Caco-2 (cell line): ENCODE data around the gene DDX17. TPM values are rescaled to one million over a fixed set of nuclear protein-coding genes. Genes with fewer than 3 reads are reported as not detected.

Experiments used
- BruUV-seq: library from RNA; stranded (reverse); fragments of 400-500 nt; replicated peaks from 2 replicates; lab custom pipeline; 2021; lab: Mats Ljungman, UMichigan
- CTCF ChIA-PET: fragments of 300-600 bp; sonication (Branson Sonifier 250); formaldehyde crosslinking; loops from one replicate; lab custom pipeline; 2022; ENCODE audit warnings: antibody characterized with exemption; lab: Charles Lee
- POLR2A ChIA-PET: fragments of 300-600 bp; sonication (Branson Sonifier 250); formaldehyde crosslinking; loops from one replicate; lab custom pipeline; 2022; ENCODE audit warnings: antibody characterized with exemption; lab: Charles Lee
- DNase-seq, 2 experiments: peaks; one replicate each; pipeline versions ENCODE4 v3.0.0 to v3.0.0-alpha.2; 2020 to 2022
- H3K27me3 ChIP-seq: replicated peaks from 2 replicates; pipeline ENCODE4 v1.6.0; 2011; ENCODE audit warnings: low read length; ENCODE audit not compliant: control insufficient read depth, insufficient read depth
- H3K36me3 ChIP-seq: 2 replicates; pipeline ENCODE4 v1.5.1; 2011; ENCODE audit warnings: low read length; ENCODE audit not compliant: control insufficient read depth, insufficient read depth
- H3K4me1 ChIP-seq: fragments of 250-450 bp; sonication (Bioruptor Pico); 2 replicates; pipeline ENCODE4 v1.5.1; 2020; ENCODE audit warnings: mild to moderate bottlenecking
- H3K4me3 ChIP-seq: 2 replicates; pipeline ENCODE4 v1.5.1; 2011; ENCODE audit warnings: low read depth, mild to moderate bottlenecking, control low read depth, low read length
- H3K9me3 ChIP-seq: fragments of 250-450 bp; sonication (Bioruptor Pico); 2 replicates; pipeline ENCODE4 v1.5.1; 2020; ENCODE audit warnings: mild to moderate bottlenecking, moderate library complexity
- H3K27ac Mint-ChIP-seq: one replicate; pipeline ENCODE4 v1.8.0; 2022; ENCODE audit warnings: mixed read lengths; ENCODE audit not compliant: unreplicated experiment
- H3K27me3 Mint-ChIP-seq: one replicate; pipeline ENCODE4 v1.8.0; 2022; ENCODE audit warnings: mixed read lengths; ENCODE audit not compliant: insufficient read depth, unreplicated experiment
- H3K36me3 Mint-ChIP-seq: one replicate; pipeline ENCODE4 v1.8.0; 2022; ENCODE audit warnings: mild to moderate bottlenecking, mixed read lengths; ENCODE audit not compliant: insufficient read depth, unreplicated experiment
- H3K4me1 Mint-ChIP-seq: one replicate; pipeline ENCODE4 v1.8.0; 2022; ENCODE audit warnings: low read depth, mixed read lengths; ENCODE audit not compliant: unreplicated experiment
- H3K4me3 Mint-ChIP-seq: one replicate; pipeline ENCODE4 v1.8.0; 2022; ENCODE audit warnings: mild to moderate bottlenecking, moderate library complexity, mixed read lengths; ENCODE audit not compliant: unreplicated experiment
- H3K9me3 Mint-ChIP-seq: one replicate; pipeline ENCODE4 v1.8.0; 2022; ENCODE audit warnings: mixed read lengths; ENCODE audit not compliant: unreplicated experiment
- CTCF ChIP-seq, 2 experiments: fragments of 200-600 bp in 1 of 2; IDR thresholded peaks; 1 replicate in 1 of 2; 2 replicates in 1 of 2; pipeline versions ENCODE4 v1.5.1 to v1.8.0; 2011 to 2022; ENCODE audit warnings: antibody characterized with exemption in 1 of 2, control low read depth in 1 of 2, inconsistent platforms in 1 of 2, low read depth in 1 of 2, low read length in 1 of 2, mild to moderate bottlenecking in 1 of 2, moderate library complexity in 1 of 2; ENCODE audit not compliant: insufficient read depth in 1 of 2, severe bottlenecking in 1 of 2, unreplicated experiment in 1 of 2
- intact Hi-C: fragments of 100-400 bp; cut with micrococcal nuclease; formaldehyde crosslinking; loops from one replicate; pipeline ENCODE4 v1.10.0; 2022; ENCODE audit not compliant: unreplicated experiment
- total RNA-seq: library from RNA; stranded (reverse); gene quantifications from 2 replicates; pipeline ENCODE4 v1.2.3, GENCODE V29; 2022

DDX17 gene
- total RNA-seq, 1 experiment from 2014 or later = 367 TPM

DNA sequence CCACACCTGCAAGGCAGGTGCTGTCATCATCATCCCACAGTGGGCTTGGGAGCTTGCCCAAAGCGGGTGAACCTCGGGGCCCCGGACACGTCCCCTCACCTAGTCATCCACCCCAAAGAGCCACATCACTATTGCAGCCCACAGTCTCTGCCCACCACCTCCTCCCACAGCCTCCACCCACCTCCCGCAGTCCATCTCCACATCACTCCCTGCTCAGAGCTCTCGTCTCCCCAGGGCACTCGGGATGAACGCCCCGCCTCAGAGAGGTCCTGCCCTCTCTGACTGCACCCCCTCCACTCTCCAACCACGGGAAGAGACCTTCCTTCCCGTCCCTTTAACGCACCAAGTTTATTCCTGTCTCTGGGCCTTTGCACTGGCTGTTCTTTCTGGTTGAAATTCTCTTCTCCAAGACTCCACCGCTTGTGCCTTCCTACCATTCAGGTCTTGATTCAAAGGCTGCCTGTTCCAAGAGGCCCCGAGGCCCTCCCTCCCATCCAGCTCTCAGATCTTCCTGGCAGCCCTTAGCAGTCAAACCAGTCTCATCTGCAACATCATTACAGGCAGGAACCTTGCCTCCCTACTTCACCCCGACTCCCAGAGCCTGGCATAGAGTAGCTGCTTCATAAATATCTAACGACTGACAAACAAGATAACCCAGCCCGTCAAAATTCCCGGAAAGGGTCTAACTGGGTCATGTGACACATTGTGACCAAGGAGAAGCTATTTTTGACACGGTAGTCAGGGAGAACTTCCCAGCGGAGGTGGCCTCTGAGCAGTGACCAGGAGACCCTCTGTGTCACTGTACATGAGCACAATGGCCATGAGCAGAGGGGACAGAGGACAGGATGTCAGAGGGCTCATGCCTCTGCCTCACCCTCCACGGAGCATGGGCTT, 62.2 kb downstream of the DDX17 start:
- Mint-ChIP-seq H3K4me1 (peaks cover 12% of the 10 kb centered on the region), H3K27me3 (peaks cover 8% of the 10 kb centered on the region), H3K36me3 (no peaks in the 10 kb centered on the region), H3K4me3 (no peak overlapping the region), H3K27ac (no peak overlapping the region), H3K9me3 (no peaks in the 10 kb centered on the region)
- BruUV-seq = no TSS peak
- ChIA-PET CTCF (no interaction called here), POLR2A (no interaction called here)
- H3K4me3 ChIP-seq = no peak overlapping the region
- intact Hi-C loops = no loop called here
- no peaks in the 10 kb centered on the region for H3K4me1 ChIP-seq
- H3K36me3 ChIP-seq = no peaks in the 10 kb centered on the region
- no peak for TF ChIP-seq CTCF (IDR thresholded peaks at IDR 0.05; ENCODE audit: insufficient read depth in 1 of 2, low read depth in 1 of 2, low read length in 1 of 2, severe bottlenecking in 1 of 2, unreplicated experiment in 1 of 2)
- DNase-seq = no peak
- H3K27me3 ChIP-seq = no peaks in the 10 kb centered on the region
- H3K9me3 ChIP-seq = no peaks in the 10 kb centered on the region

DNA sequence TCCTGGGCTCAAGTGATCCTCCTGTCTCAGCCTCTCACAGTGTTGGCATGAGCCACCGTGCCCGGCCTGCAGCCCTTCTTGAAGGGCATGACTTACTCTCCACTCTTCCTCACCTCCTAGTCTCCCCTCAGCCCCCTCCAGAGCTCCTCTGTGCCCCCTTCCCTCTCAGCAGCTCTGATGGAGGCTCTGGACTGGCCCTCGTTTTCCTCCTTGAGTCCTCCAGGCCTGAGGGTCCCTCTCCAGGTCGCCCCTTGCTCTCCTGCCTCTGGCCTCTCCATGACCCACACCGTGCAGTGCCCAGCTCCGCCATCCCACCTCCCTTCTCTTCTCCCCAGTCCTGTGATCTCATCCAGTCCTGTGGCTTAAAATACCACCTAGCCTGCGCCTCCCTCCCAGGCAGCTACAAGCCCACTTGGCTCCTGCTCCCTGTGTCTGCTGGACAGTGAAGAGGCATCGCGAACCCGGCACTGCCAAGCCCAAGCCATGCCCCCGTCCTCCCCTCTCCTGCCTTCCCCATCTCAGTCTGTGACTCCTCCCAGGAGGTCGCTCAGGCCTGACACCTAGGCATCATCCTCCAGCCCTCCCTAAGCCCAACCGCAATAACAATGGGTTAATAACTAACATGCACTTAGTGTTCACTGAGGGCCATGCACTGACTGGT, 63.0 kb downstream of the DDX17 start:
- no peak overlapping the region for H3K27ac Mint-ChIP-seq
- BruUV-seq = no TSS peak
- CTCF ChIA-PET = interaction anchor here (0.6 kb wide), 1 partner anchor 107 kb away, joined by 3 read pairs; no protein-coding TSS in a partner anchor

More for the DNA sequence above, 63.0 kb downstream of the DDX17 start:
- intact Hi-C loops = no loop called here
- Mint-ChIP-seq H3K4me3 (no peak overlapping the region), H3K36me3 (no peaks in the 10 kb centered on the region), H3K4me1 (peaks cover 12% of the 10 kb centered on the region), H3K27me3 (peaks cover 8% of the 10 kb centered on the region), H3K9me3 (no peaks in the 10 kb centered on the region)
- POLR2A ChIA-PET = no interaction called here
- no peak for TF ChIP-seq CTCF (IDR thresholded peaks at IDR 0.05; ENCODE audit: insufficient read depth in 1 of 2, low read depth in 1 of 2, low read length in 1 of 2, severe bottlenecking in 1 of 2, unreplicated experiment in 1 of 2)
- H3K36me3 ChIP-seq = no peaks in the 10 kb centered on the region
- no peaks in the 10 kb centered on the region for H3K27me3 ChIP-seq
- H3K4me3 ChIP-seq = no peak overlapping the region
- DNase-seq = no peak
- no peaks in the 10 kb centered on the region for H3K4me1 ChIP-seq
- no peaks in the 10 kb centered on the region for H3K9me3 ChIP-seq
